GM21723 (cell line): ENCODE measurements around the gene ZNF569.
"Not testable (repeated sequence)": the region's sequence is repeated elsewhere in the genome, so short reads cannot be mapped to it uniquely, and the experiment has no call there.

ENCODE experiments used
- ATAC-seq: cut with Tn5 transposase; IDR thresholded peaks from one replicate; pipeline ENCODE4 v1.9.1; 2021; ENCODE audit warnings: mild to moderate bottlenecking, moderate library complexity; ENCODE audit not compliant: unreplicated experiment

The ZNF569 gene

DNA sequence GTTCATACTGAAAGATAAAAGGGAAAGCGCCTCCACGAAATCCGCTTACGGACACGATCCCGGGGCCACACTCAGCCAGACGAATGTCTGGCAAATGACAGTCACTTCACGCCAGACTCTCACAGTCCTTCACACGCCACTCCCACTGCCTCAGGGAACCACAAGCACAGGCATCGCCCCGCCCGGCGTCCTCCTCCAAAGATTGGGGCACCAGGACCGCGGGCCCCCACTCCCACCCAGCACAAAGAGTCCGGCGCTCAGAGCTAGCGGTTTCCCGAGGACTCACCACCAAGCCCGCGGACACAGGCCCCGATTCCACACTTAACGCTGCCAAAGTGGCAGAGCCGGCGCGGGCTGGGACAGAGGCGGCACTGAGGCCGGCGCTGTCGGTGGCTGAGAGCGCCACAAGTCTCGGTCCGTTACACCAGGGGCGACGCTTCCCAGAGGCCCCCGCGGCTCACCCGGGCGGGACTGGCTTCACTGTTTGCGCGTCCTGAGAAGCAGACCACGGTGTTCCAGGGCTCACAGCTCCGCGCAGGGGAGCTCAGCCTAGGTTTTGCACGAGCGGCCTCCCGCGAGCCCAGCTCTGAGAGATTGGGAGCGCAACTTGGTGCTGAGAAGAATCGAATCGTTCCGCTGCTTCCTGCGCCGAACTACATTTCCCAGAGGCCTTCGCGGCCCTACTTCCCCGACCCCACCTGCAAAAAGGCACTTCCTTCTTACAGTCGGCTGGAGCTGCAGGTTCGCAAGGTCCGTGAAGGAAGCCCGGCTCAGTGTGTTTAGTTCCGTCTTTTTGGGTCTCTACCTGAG, at the start of gene ZNF569:
ZNF569 (minus strand) TSS at position 647 of the 810 bp plus-strand sequence. CDS start 22,523 bp downstream, outside the sequence.
- ATAC-seq: peak; percentile 65

DNA sequence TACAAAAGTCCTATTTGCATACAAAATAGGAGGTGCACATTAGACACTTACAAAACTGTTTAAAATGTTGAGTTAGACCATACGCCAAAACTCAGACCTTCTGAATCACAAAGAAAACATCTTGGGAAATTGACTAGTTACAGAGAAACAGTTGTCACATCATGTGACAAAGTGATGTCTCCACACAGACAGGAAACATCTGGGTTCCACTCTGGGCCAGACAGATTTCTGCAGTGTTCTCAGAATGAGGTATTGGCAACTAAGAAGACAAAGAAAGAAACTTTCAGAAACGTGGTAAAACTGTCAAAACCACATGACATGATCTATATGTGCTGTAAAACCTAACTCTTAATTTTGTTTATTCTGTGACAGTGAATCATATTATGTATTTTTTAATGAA, 46.2 kb upstream of the ZNF569 start:
- ATAC-seq: no peak

DNA sequence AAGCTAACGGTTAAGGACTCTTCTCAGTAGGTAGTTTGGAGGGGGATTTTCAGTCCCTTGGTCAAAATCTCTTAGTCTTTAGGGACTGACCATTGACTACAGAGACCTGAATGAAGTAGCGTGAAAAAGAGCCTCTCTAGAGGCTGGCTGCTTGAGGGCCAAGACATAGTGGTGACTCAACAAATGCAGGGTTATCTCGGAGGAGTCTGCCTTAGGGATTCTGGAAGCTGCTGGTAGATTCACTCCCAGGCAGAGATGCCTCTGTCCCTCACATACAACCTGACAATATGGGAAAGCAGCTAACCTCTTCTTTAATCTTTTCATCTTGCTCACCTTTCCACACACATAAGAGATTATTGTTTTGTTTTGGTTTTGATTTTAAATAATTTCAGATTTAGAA, 44.6 kb upstream of the ZNF569 start:
- no peak for ATAC-seq

DNA sequence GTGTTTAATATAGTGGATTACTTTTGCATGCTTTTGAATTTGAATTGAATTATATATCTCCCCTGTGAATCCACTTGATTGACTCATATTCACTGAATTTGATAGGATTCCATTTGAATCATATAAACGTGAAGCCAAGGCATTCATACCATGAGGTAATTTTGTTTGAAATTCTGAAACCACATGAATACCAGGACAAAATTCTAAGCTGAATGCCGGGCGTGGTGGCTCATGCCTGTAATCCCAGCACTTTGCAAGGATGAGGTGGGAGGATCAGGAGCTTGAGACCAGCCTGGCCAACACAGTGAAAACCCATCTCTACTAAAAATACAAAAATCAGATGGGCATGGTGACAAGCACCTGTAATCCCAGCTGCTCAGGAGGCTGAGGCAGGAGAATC, 43.9 kb upstream of the ZNF569 start:
- ATAC-seq: no peak

DNA sequence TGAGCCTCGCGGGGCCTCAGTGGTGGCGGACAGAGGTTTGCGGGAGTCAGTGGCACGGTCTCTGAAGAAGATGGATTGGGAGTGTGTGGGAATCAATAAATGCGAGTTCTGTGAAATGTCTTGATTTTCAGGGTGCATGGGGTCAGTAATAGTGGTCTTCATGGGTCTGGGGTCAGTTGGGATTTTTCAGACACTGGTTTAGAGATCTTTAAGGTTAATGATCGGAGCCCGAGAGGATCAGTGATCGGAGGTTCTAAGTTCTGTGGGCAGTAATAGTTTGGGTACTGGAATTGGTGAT, 39.9 kb upstream of the ZNF569 start:
- no peak for ATAC-seq

DNA sequence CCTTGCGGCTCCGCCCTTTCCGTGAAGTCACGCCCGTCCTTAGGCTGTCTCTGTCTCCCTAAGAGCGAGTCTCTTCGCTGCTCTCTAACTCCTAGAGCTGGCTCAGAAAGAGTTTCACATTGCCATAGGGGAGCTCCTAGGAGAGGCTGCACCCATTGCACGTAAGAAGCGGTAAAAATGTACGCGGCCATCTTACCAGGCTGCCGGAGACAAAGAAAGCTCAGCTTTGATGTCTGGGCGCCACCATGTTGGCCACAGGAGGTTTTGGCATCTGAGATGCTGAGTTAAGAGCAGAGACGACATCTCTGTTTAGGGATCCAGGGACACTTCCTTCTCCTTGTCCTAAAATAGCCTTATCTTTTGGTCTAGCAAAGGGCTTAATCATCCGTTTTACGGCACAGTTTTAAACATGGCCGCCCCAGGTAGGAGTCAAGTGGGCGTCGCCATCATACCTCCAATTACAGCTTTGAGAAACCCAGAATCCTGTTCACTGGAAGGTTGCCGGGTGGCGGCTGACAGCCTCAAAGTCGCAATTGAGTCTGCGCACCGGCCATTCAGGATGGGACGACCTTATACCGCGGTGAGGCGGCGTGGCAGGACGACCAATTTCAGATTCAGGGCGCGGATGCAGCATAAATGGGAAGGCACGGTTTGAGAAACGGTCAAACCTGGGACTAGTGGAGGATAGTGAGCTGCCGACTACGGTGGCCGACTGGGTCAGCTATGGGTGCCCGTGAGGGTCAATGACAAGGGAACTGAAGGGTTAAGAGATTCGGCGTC, 39.3 kb upstream of the ZNF569 start, which contains the start of gene ZNF793:
ZNF793 (plus strand) TSS at position 553 of the 780 bp plus-strand sequence. CDS start 16,501 bp downstream, outside the sequence.
- peak; percentile 71 for ATAC-seq

DNA sequence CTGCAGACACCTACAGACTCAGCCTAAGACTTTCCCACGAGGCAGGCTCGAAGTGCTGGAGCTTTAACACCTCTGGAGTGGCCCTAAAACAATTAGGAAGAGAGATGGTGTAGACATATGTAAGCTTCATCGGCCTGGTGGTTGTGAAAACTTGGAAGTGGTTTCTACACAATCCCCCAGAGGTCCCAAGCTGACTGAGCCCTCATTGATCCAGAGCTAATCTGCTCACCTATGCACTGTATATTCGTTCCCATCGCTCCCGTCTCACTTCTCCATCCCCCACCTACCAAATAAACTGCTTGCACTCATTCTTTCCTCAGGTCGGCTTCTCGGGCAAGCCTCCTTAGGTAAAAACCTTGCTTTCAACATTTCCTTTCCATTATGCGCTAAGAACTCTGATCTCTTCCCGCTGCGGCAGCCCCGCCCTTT, 38.7 kb upstream of the ZNF569 start:
- ATAC-seq: no peak

DNA sequence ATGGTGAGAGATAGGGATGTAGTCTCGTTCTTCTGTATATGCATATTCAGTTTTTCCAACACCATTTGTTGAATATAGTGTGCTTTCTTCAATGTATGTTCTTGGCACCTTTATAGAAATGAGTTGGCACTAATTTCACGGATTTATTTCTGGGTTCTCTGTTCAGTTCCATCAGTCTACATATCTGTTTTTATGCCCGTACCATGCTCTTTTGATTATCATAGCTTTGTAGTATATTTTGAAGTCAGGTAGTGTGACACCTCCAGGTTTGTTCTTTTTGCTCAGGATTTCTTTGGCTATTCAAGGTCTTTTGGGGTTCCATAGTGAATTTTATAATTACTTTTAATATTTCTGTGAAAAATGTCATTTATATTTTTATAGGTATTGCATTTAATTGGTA, 25.0 kb upstream of the ZNF569 start:
- no peak for ATAC-seq

DNA sequence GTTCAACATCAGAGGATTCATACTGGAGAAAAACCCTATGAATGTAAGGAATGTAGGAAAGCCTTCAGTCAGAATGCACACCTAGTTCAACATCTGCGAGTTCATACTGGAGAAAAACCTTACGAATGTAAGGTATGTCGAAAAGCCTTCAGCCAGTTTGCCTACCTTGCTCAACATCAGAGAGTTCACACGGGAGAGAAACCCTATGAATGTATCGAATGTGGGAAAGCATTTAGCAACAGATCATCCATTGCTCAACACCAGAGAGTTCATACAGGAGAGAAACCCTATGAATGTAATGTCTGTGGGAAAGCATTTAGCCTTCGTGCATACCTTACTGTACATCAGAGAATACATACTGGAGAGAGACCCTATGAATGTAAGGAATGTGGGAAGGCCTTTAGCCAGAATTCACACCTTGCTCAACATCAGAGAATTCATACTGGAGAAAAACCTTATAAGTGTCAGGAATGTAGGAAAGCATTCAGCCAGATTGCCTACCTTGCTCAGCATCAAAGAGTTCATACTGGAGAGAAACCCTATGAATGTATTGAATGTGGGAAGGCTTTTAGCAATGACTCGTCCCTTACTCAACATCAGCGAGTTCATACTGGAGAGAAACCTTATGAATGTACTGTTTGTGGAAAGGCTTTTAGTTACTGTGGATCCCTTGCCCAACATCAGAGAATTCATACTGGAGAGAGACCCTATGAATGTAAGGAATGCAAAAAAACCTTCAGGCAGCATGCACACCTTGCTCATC, 17.3 kb upstream of the ZNF569 start:
- no peak for ATAC-seq

DNA sequence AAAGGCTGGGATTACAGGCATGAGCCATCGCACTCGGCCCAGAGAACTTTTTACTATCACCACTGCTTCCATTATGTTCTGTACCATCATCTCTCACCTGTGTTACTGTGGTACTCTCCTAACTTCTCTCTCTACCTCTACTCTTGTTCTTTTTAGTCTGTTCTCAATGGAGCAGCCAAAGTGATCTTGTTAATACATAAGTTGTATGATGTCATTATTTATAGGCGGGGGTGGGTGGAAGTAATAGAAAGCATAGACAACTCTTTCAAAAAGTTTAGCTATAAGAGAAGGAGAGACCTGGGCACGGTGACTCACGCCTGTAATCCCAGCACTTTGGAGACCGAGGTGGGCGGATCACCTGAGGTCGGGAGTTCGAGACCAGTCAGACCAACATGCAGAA, 4.9 kb upstream of the ZNF569 start:
- ATAC-seq: no peak

DNA sequence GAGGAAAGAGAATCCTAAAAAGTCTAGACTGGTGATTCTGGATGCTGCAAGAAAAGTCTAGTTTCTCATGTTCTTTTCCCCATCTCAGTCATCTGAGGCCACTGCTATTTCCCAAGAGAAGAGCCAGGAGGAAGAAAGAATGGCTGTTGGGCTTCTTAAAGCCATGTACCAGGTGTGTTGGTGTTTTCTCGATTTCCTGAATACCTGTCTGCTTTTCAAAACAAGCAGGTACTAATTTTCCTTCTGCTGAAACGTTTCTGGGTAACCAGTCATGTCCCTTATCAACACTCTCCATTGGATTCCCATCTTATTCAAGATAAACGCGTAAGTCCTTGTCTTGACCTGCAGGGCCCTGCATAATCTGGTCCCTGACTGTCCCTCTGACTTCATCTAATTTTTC, 3.0 kb upstream of the ZNF569 start:
- ATAC-seq: no peak

DNA sequence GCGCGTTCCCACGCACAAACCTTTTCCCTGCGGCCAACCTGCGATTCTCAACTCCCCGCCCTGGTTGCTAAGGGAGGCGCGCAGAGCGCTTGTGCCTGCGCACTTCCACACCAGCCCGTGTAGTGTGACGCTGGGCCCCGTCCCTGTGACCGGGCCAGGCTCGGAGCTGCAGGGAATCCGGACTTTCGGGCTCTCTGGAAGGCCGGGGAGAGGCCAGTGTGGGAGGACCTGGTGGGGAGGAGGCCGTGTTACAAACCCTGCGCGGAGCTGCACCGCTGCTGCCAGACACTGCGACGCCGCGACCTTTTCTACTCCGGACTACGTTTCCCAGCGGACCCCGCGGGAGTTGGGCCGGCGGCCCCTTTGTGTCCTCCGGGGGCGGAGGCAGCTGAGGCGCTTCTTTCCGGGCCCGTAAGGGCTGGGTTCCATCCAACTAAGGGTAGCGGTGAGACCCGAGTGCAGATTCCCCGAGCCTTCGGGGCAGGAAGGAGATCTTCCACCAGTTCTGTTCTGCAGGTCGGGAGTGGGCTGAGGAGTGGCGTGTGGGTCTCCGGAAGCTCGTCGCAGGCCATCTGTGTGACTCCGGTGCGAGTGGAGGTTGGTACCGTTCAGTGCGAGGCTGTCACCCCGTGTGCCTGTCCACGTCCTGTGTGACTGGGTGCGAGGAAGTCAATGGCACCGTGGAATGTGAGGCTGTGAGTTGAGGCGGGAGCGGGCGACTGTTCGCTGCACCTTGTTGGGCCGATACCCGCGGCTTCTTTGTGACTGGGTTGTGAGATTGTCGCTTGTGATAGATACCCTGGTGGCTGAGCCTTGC, 1.9 kb upstream of the ZNF569 start, which contains the start of gene ZNF570:
ZNF570 (plus strand) TSS at position 396 of the 817 bp plus-strand sequence. CDS start 999 bp downstream, outside the sequence.
- peak; percentile 58 for ATAC-seq

DNA sequence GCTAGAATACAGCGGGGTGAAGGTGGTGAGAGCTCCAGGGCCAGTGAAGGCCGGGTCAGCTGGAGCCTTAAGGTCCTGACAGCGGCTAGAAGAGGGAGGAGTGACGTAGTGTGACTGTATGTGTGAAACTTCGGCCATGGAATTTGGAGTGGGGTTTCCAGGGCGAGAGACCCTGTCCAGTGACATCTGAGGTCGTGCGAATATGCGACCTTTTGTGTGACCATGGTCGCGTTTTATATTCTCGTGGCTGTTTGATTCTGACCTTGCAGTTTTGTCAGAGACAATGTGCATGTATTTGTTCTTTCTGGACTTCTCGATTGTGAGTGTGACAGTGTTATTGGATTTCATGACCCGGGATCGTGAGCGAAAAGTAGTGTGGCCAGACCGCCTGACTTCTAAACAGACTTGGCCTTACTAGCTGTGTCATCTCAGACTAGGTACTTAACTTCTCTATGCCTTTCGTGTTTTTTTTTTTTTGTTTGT, 405 bp upstream of the ZNF569 start:
- no peak for ATAC-seq

DNA sequence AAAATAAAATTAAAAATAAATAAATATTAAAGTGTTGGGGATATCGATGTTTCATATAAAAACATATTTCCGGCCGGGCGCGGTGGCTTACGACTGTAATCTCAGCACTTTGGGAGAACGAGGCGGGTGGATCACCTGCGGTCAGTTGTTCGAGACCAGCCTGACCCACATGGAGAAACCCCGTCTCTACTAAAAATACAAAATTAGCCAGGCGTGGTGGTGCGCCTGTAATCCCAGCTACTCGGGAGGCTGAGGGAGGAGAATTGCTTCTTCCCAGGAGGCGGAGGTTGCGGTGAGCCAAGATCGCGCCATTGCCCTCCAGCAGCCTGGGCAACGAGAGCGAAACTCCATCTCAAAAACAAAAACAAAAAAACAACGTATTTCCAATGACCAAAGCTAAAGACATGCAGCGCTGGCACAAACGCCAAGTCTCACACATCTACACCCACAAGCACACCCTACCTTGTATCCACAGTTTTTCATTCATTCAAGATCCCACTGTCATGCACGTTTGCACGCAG, 907 bp downstream of the ZNF569 start:
- no peak for ATAC-seq

DNA sequence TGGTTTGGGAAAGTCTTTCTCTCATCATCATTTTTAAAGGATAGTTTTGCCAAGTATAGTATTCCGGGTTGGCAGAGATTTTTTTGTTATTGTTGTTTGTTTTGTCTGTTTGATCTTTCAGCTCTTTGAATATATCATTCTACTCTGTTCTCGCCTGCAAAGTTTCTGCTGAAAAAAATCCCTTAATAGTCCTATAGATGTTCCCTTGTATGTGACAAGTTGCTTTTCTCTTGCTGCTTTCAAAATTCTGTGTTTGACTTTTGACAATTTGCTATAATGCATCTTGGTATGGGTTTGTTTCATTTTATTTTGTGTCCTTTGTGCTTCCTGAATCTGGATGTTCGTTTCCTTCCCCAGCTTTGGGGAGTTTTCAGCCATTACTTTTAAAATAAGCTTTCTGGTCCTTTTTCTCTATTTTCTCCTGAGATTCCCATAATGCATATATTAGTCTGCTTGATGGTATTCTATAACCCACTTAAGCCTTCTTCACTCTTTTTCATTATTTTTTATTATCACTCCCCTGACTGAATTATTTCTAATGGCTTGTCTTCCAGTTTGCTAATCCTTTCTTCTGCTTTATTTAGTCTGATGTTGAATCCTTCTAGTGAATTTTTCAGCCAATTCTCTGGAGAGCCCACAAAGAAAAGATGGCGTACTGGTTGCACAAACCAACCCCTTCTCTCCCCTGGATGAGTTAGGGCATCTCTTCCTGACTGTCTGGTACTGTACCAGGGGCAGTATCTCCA, 14.6 kb downstream of the ZNF569 start:
- ATAC-seq: no peak

DNA sequence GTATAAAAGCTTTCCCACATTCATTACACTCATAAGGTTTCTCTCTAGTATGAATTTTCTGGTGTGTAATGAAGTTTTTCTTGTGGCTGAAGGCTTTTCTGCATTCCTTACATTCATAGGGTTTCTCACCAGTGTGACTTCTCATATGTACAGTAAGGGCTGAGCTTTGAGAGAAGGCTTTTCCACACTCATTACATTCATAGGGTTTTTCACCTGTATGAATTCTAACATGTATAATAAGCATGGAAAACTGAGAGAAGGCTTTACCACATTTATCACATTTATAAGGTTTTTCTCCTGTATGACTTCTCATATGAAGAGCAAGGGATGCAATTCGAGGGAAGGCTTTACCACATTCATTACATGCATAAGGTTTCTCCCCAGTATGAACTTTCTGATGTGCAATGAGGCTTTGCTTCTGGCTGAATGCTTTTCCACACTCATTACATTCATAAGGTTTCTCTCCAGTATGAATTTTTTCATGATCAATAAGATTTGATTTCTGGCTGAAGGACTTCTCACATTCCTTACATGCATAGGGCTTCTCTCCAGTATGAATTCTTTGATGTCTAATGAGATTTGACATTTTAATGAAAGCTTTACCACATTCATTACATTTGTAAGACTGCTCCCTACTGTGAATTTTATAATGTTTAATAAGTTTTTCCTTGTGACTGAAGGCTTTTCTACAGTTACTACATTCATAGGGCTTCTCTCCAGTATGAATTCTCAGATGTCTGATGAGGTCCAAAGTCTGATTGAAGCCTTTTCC, 53.7 kb downstream of the ZNF569 start:
- no peak for ATAC-seq

DNA sequence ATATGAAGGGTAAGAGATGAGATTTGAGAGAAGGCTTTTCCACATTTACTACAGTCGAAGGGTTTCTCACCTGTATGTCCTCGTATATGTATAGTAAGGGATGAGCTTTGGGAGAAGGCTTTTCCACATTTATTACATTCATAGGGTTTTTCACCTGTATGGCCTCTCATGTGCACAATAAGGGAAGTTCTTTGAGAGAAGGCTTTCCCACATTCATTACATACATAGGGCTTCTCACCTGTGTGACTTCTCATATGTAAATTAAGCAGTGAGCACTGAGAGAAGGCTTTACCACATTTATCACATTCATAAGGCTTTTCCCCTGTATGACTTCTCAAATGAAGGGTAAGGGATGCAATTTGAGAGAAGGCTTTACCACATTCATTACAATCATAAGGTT, 54.5 kb downstream of the ZNF569 start:
- ATAC-seq: no peak

DNA sequence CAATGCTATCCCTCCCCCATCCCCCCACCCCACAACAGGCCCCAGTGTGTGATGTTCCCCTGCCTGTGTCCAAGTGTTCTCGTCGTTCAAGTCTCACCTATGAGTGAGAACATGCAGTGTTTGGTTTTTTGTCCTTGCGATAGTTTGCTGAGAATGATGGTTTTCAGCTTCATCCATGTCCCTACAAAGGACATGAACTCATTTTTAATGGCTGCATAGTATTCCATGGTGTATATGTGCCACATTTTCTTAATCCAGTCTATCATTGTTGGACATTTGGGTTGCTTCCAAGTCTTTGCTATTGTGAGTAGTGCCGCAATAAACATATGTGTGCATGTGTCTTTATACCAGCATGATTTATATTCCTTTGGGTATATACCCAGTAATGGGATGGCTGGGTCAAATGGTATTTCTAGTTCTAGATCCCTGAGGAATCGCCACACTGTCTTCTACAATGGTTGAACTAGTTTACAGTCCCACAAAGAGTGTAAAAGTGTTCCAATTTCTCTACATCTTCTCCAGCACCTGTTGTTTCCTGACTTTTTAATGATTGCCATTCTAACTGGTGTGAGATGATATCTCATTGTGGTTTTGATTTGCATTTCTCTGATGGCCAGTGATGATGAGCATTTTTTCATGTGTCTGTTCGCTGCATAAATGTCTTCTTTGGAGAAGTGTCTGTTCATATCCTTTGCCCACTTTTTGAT, 61.0 kb downstream of the ZNF569 start:
- not testable (repeated sequence) for ATAC-seq
